ENCODE data around the gene CCSAP.

The CCSAP gene

GRCh38 chr1:229365569-229365968 is 22.7 kb upstream of the CCSAP start:
- no peak for DNase-seq (ENCODE audit: low spot score)
- TF ChIP-seq, protein P1, sequence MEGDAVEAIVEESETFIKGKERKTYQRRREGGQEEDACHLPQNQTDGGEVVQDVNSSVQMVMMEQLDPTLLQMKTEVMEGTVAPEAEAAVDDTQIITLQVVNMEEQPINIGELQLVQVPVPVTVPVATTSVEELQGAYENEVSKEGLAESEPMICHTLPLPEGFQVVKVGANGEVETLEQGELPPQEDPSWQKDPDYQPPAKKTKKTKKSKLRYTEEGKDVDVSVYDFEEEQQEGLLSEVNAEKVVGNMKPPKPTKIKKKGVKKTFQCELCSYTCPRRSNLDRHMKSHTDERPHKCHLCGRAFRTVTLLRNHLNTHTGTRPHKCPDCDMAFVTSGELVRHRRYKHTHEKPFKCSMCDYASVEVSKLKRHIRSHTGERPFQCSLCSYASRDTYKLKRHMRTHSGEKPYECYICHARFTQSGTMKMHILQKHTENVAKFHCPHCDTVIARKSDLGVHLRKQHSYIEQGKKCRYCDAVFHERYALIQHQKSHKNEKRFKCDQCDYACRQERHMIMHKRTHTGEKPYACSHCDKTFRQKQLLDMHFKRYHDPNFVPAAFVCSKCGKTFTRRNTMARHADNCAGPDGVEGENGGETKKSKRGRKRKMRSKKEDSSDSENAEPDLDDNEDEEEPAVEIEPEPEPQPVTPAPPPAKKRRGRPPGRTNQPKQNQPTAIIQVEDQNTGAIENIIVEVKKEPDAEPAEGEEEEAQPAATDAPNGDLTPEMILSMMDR (IDR thresholded peaks at IDR 0.05; ENCODE audit: borderline replicate concordance, control extremely low read depth, extremely low read depth, insufficient read depth, missing control alignments) = no peak
- in situ Hi-C loops (cut with MboI; ENCODE audit: low sequenced_read_pairs, unreplicated experiment) = no loop called here

DNA sequence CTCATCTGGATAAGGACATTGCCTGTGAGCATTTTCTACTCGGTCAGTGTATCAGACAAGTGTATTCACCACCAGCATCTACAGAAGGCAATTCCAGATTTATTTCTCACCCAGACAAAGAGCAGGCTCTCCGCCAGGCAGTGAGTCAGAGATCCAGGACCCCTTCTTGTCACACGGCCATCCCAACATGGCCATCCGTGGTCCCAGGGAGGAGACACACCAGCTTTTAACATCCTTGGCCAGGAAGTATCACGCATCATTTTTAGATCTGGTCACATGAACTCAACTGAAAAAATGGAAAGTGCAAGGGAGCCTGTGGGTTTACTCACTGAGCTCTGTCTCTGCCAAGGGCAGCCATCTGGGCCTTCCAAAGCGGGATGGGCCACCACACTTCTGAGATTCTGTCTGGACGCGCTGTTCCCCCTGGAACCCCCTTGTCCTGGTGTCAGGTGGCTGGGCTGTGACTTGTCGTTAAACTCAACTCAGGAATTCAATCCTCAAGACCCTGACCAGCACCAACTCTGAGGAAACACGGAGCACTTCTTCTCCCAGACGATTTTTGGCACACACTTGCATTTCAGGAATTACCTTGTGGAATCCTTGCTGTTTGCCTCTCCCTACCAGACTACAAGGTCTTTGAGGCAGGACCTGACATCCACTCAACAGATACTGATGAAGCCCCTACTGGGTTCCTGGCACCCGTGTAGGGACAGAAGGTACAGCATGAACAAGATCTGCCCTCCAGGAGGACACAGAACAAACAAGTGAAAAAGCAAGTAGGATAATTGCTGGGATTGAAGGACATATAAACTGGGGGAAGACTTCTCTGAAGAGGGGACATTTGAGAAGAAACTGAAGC is 21.6 kb upstream of the CCSAP start:
- no peak for DNase-seq (ENCODE audit: low spot score)
- TF ChIP-seq, protein P1 (IDR thresholded peaks at IDR 0.05; ENCODE audit: borderline replicate concordance, control extremely low read depth, extremely low read depth, insufficient read depth, missing control alignments) = no peak
- in situ Hi-C loops (cut with MboI; ENCODE audit: low sequenced_read_pairs, unreplicated experiment) = no loop called here

GRCh38 chr1:229363723-229364122 is 20.9 kb upstream of the CCSAP start:
- in situ Hi-C loops (cut with MboI; ENCODE audit: low sequenced_read_pairs, unreplicated experiment) = no loop called here
- DNase-seq (ENCODE audit: low spot score) = no peak
- TF ChIP-seq, protein P1 (IDR thresholded peaks at IDR 0.05; ENCODE audit: borderline replicate concordance, control extremely low read depth, extremely low read depth, insufficient read depth, missing control alignments) = no peak

GRCh38 chr1:229360420-229360819 is 17.6 kb upstream of the CCSAP start:
- DNase-seq (ENCODE audit: low spot score) = no peak
- TF ChIP-seq, protein P1 (IDR thresholded peaks at IDR 0.05; ENCODE audit: borderline replicate concordance, control extremely low read depth, extremely low read depth, insufficient read depth, missing control alignments) = no peak
- in situ Hi-C loops (cut with MboI; ENCODE audit: low sequenced_read_pairs, unreplicated experiment) = no loop called here

GRCh38 chr1:229355661-229356060 is 12.8 kb upstream of the CCSAP start:
- TF ChIP-seq, protein P1 (IDR thresholded peaks at IDR 0.05; ENCODE audit: borderline replicate concordance, control extremely low read depth, extremely low read depth, insufficient read depth, missing control alignments) = no peak
- no peak for DNase-seq (ENCODE audit: low spot score)
- in situ Hi-C loops (cut with MboI; ENCODE audit: low sequenced_read_pairs, unreplicated experiment) = no loop called here

GRCh38 chr1:229354226-229354625 is 11.4 kb upstream of the CCSAP start:
- in situ Hi-C loops (cut with MboI; ENCODE audit: low sequenced_read_pairs, unreplicated experiment) = no loop called here
- TF ChIP-seq, protein P1 (IDR thresholded peaks at IDR 0.05; ENCODE audit: borderline replicate concordance, control extremely low read depth, extremely low read depth, insufficient read depth, missing control alignments) = no peak
- no peak for DNase-seq (ENCODE audit: low spot score)
